ENCODE results near the gene GMIP.

GRCh38 chr19:19634516-19635312 lies 8.7 kb downstream of the GMIP start:
- TF ChIP-seq CTCF (IDR thresholded peaks at IDR 0.05) (no peak), REST (IDR thresholded peaks at IDR 0.05; ENCODE audit: insufficient read depth in 1 of 2, low read depth in 2 of 2, low read length in 1 of 2) (no peak), POLR2AphosphoS5 (IDR thresholded peaks at IDR 0.05; ENCODE audit: low read depth, low read length) (no peak)

All from Panc1 (cell line).